Natural killer cell (primary cell): ENCODE results near the gene HACD4. TPM values are rescaled to one million over a fixed set of nuclear protein-coding genes. Genes with fewer than 3 reads are reported as not detected.

Experiments
- ATAC-seq, 3 donors: fragments of 150-1000 bp in 2 of 3; fragments of 200-7000 bp in 1 of 3; cut with Tn5 transposase; 1 replicate in 1 of 3; 2 replicates in 2 of 3; pipeline ENCODE4 v1.10.0; 2021; ENCODE audit warnings: mild to moderate bottlenecking in 2 of 3, moderate library complexity in 2 of 3
- DNase-seq, 2 donors: peaks; one replicate each; pipeline versions ENCODE4 v3.0.0 to v3.0.0-alpha.2; 2013 to 2021; ENCODE audit warnings: mixed read lengths in 1 of 2
- H3K27ac ChIP-seq: one replicate; pipeline ENCODE4 v1.5.1; 2013; ENCODE audit warnings: mild to moderate bottlenecking, low read length
- H3K27me3 ChIP-seq: one replicate; pipeline ENCODE4 v1.6.1; 2013; ENCODE audit warnings: low read length; ENCODE audit not compliant: control insufficient read depth, insufficient read depth
- H3K36me3 ChIP-seq: one replicate; pipeline ENCODE4 v1.6.1; 2013; ENCODE audit warnings: low read length; ENCODE audit not compliant: control insufficient read depth, insufficient read depth
- H3K4me1 ChIP-seq: one replicate; pipeline ENCODE4 v1.6.1; 2013; ENCODE audit warnings: low read length; ENCODE audit not compliant: control insufficient read depth, insufficient read depth
- H3K4me3 ChIP-seq: one replicate; pipeline ENCODE4 v1.5.1; 2013; ENCODE audit warnings: low read length
- H3K9me3 ChIP-seq: one replicate; pipeline ENCODE4 v1.6.1; 2013; ENCODE audit warnings: low read length; ENCODE audit not compliant: control insufficient read depth, insufficient read depth
- H3K27ac Mint-ChIP-seq, 2 donors: one replicate each; pipeline ENCODE4 v1.8.0; 2022; ENCODE audit warnings: mild to moderate bottlenecking in 2 of 2, mixed read lengths in 2 of 2, moderate library complexity in 1 of 2
- H3K27me3 Mint-ChIP-seq, 2 donors: one replicate each; pipeline ENCODE4 v1.8.0; 2022; ENCODE audit warnings: low read depth in 2 of 2, mixed read lengths in 2 of 2
- H3K36me3 Mint-ChIP-seq: one replicate; pipeline ENCODE4 v1.8.0; 2022; ENCODE audit warnings: mixed read lengths
- H3K4me1 Mint-ChIP-seq, 2 donors: one replicate each; pipeline ENCODE4 v1.8.0; 2022; ENCODE audit warnings: mixed read lengths in 2 of 2
- H3K4me3 Mint-ChIP-seq: one replicate; pipeline ENCODE4 v1.8.0; 2022; ENCODE audit warnings: mild to moderate bottlenecking, moderate library complexity, mixed read lengths
- H3K9me3 Mint-ChIP-seq, 2 donors: one replicate each; pipeline ENCODE4 v1.8.0; 2022; ENCODE audit warnings: mixed read lengths in 2 of 2
- CTCF ChIP-seq: fragments of 200-600 bp; IDR thresholded peaks from one replicate; pipeline ENCODE4 v1.8.0; 2022; ENCODE audit warnings: antibody characterized with exemption
- WGBS: methylation state at CpG from one replicate; pipeline ENCODE4 v1.1.7; 2013; ENCODE audit warnings: missing lambda C conversion rate; ENCODE audit not compliant: insufficient coverage; 5-methylcytosine and 5-hydroxymethylcytosine counted together
- intact Hi-C: fragments of 100-400 bp; cut with micrococcal nuclease; formaldehyde crosslinking; loops from one replicate; pipeline ENCODE4 v1.14.2; 2022
- total RNA-seq, 4 donors: library from RNA; stranded (reverse); fragments of 120-200 nt in 1 of 4; gene quantifications; one replicate each; pipeline versions ENCODE4 v1.2.3 to v1.2.4, GENCODE V29; 2013 to 2022

HACD4 gene
- total RNA-seq, 3 donors from 2014 or later (not counting 1 experiment from before 2014, with no cell fraction given), result 14.0 to 16.5 (median 14.4) TPM

GRCh38 chr9:20988671-20989315 is 42.6 kb downstream of the HACD4 start:
- DNase-seq, result no peak
- H3K9me3 Mint-ChIP-seq, result no peaks in the 10 kb centered on the region
- Histone ChIP-seq H3K9me3 (no peaks in the 10 kb centered on the region), H3K27me3 (no peaks in the 10 kb centered on the region), H3K36me3 (peaks cover 11% of the 10 kb centered on the region), H3K4me3 (no peak overlapping the region), H3K27ac (no peak overlapping the region), H3K4me1 (peaks cover 7% of the 10 kb centered on the region)
- no peaks in the 10 kb centered on the region for H3K36me3 Mint-ChIP-seq
- no peak overlapping the region for H3K27ac Mint-ChIP-seq
- ATAC-seq, result no peak
- no peaks in the 10 kb centered on the region for H3K27me3 Mint-ChIP-seq
- H3K4me3 Mint-ChIP-seq, result no peak overlapping the region
- intact Hi-C loops, result no loop called here
- TF ChIP-seq CTCF, result no peak
- WGBS, result 78% methylated on average over 2 of the region's 3 CpGs
- H3K4me1 Mint-ChIP-seq, result no peaks in the 10 kb centered on the region

- no peaks in the 10 kb centered on the region for H3K27me3 ChIP-seq
- no peak for ATAC-seq
- intact Hi-C loops, result no loop called here
- whole genome bisulfite sequencing, result 82% methylated on average over 1 of the region's 3 CpGs
- H3K27ac ChIP-seq, result no peak overlapping the region
- Mint-ChIP-seq H3K9me3 (no peaks in the 10 kb centered on the region), H3K27ac (no peak overlapping the region), H3K27me3 (no peaks in the 10 kb centered on the region), H3K4me1 (no peaks in the 10 kb centered on the region), H3K4me3 (no peak overlapping the region), H3K36me3 (no peaks in the 10 kb centered on the region)
- H3K9me3 ChIP-seq, result no peaks in the 10 kb centered on the region
- H3K4me3 ChIP-seq, result no peak overlapping the region
- TF ChIP-seq CTCF, result no peak
- DNase-seq, result no peak
- peaks cover 7% of the 10 kb centered on the region for H3K4me1 ChIP-seq
- H3K36me3 ChIP-seq, result peaks cover 11% of the 10 kb centered on the region
Observed at GRCh38 chr9:20988061-20988460, 43.4 kb downstream of the HACD4 start.

GRCh38 chr9:20987521-20987920 is 43.9 kb downstream of the HACD4 start:
- intact Hi-C loops, result no loop called here
- TF ChIP-seq CTCF, result no peak

More at GRCh38 chr9:20987521-20987920, 43.9 kb downstream of the HACD4 start:
- no peaks in the 10 kb centered on the region for H3K9me3 Mint-ChIP-seq
- Histone ChIP-seq H3K9me3 (no peaks in the 10 kb centered on the region), H3K27me3 (no peaks in the 10 kb centered on the region), H3K4me3 (no peak overlapping the region), H3K36me3 (peaks cover 11% of the 10 kb centered on the region), H3K27ac (no peak overlapping the region), H3K4me1 (peaks cover 7% of the 10 kb centered on the region)
- no peaks in the 10 kb centered on the region for H3K27me3 Mint-ChIP-seq
- no peak overlapping the region for H3K27ac Mint-ChIP-seq
- peaks cover 3% of the 10 kb centered on the region for H3K36me3 Mint-ChIP-seq
- no peak overlapping the region for H3K4me3 Mint-ChIP-seq
- ATAC-seq (no peak), DNase-seq (no peak)
- no peaks in the 10 kb centered on the region for H3K4me1 Mint-ChIP-seq
- 92% methylated on average over 1 of the region's 1 CpG for WGBS
